Peyer's patch (tissue), 4 donors: Measurements from ENCODE around the gene OPA1. TPM values are rescaled to one million over a fixed set of nuclear protein-coding genes. Genes with fewer than 3 reads are reported as not detected.

Source experiments
- DNase-seq, 3 donors: peaks; one replicate each; pipeline ENCODE4 v3.0.0-alpha.2; 2017 to 2019
- H3K27ac ChIP-seq, 4 donors: fragments of 200-600 bp; sonication (generic); one replicate each; pipeline ENCODE4 v1.5.1; 2016 to 2019
- H3K27me3 ChIP-seq, 2 donors: fragments of 200-600 bp; sonication (generic); one replicate each; pipeline ENCODE4 v1.5.1; 2019
- H3K36me3 ChIP-seq, 3 donors: fragments of 200-600 bp; sonication (generic); one replicate each; pipeline ENCODE4 v1.5.1; 2016 to 2019
- H3K4me1 ChIP-seq, 4 donors: fragments of 200-600 bp; sonication (generic); one replicate each; pipeline ENCODE4 v1.5.1; 2016 to 2019
- H3K4me3 ChIP-seq, 4 donors: fragments of 200-600 bp; sonication (generic); 1 replicate in 3 of 4; 2 replicates in 1 of 4; pipeline ENCODE4 v1.5.1; 2016 to 2019; ENCODE audit warnings: mild to moderate bottlenecking in 1 of 4
- H3K9me3 ChIP-seq, 4 donors: fragments of 200-600 bp; sonication (generic); one replicate each; pipeline ENCODE4 v1.5.1; 2016 to 2019; ENCODE audit warnings: mild to moderate bottlenecking in 1 of 4
- CTCF ChIP-seq, 6 experiments: fragments of 450-650 bp in 4 of 6; fragments of 200-600 bp in 2 of 6; sonication (generic) in 1 of 6; IDR thresholded peaks; one replicate each; pipeline ENCODE4 v1.5.1; 2017 to 2019; ENCODE audit warnings: antibody characterized with exemption in 6 of 6, mild to moderate bottlenecking in 3 of 6, moderate library complexity in 1 of 6
- POLR2A ChIP-seq, 2 donors: fragments of 450-650 bp; IDR thresholded peaks; one replicate each; pipeline ENCODE4 v1.5.1; 2017; ENCODE audit warnings: antibody characterized with exemption in 2 of 2, mild to moderate bottlenecking in 2 of 2, moderate library complexity in 2 of 2
- total RNA-seq, 4 donors: library from RNA; depleted of rRNA; stranded (reverse); fragments of >200 nt; gene quantifications; one replicate each; pipeline ENCODE4 v1.1.0, GENCODE V29; 2016

The OPA1 gene
- total RNA-seq, 4 donors from 2014 or later: 66.9 to 89.1 (median 78.0) TPM

GRCh38 chr3:193701953-193702635 lies 109.1 kb downstream of the OPA1 start:
- DNase-seq: no peak
- no peaks in the 10 kb centered on the region for H3K36me3 ChIP-seq
- no peak for TF ChIP-seq CTCF (IDR thresholded peaks at IDR 0.05)
- TF ChIP-seq POLR2A (IDR thresholded peaks at IDR 0.05): no peak
- H3K27ac ChIP-seq: no peak overlapping the region
- no peak overlapping the region for H3K4me3 ChIP-seq
- no peaks in the 10 kb centered on the region for H3K27me3 ChIP-seq
- no peaks in the 10 kb centered on the region for H3K4me1 ChIP-seq
- H3K9me3 ChIP-seq: no peaks in the 10 kb centered on the region

- H3K27me3 ChIP-seq: no peaks in the 10 kb centered on the region
- H3K9me3 ChIP-seq: no peaks in the 10 kb centered on the region
- no peak overlapping the region for H3K27ac ChIP-seq
- H3K36me3 ChIP-seq: no peaks in the 10 kb centered on the region
- H3K4me3 ChIP-seq: no peak overlapping the region
- no peaks in the 10 kb centered on the region for H3K4me1 ChIP-seq
- TF ChIP-seq POLR2A (IDR thresholded peaks at IDR 0.05) (no peak), CTCF (IDR thresholded peaks at IDR 0.05) (no peak)
- no peak for DNase-seq
These were observed 110.0 kb downstream of the OPA1 start for GRCh38 chr3:193702967-193703366.

- no peak overlapping the region for H3K4me3 ChIP-seq
- no peaks in the 10 kb centered on the region for H3K27me3 ChIP-seq
- no peak for TF ChIP-seq POLR2A (IDR thresholded peaks at IDR 0.05)
- TF ChIP-seq CTCF (IDR thresholded peaks at IDR 0.05): no peak
- no peak overlapping the region for H3K27ac ChIP-seq
- no peaks in the 10 kb centered on the region for H3K36me3 ChIP-seq
- no peaks in the 10 kb centered on the region for H3K4me1 ChIP-seq
- H3K9me3 ChIP-seq: no peaks in the 10 kb centered on the region
- no peak for DNase-seq
These were observed 111.4 kb downstream of the OPA1 start for GRCh38 chr3:193704431-193704830.

GRCh38 chr3:193708270-193708669 lies 115.3 kb downstream of the OPA1 start:
- DNase-seq: no peak
- no peaks in the 10 kb centered on the region for H3K4me1 ChIP-seq
- no peak overlapping the region for H3K4me3 ChIP-seq
- no peaks in the 10 kb centered on the region for H3K27me3 ChIP-seq
- H3K9me3 ChIP-seq: no peaks in the 10 kb centered on the region
- no peak overlapping the region for H3K27ac ChIP-seq
- no peaks in the 10 kb centered on the region for H3K36me3 ChIP-seq
- TF ChIP-seq CTCF (IDR thresholded peaks at IDR 0.05) (no peak), POLR2A (IDR thresholded peaks at IDR 0.05) (no peak)

GRCh38 chr3:193710286-193711165 lies 117.5 kb downstream of the OPA1 start:
- Histone ChIP-seq H3K4me3 (no peak overlapping the region), H3K4me1 (no peaks in the 10 kb centered on the region), H3K27me3 (no peaks in the 10 kb centered on the region), H3K36me3 (no peaks in the 10 kb centered on the region), H3K9me3 (peaks cover 0 to 13% (median 4%) of the 10 kb centered on the region in 4 donors), H3K27ac (no peak overlapping the region)
- DNase-seq: no peak
- TF ChIP-seq CTCF (IDR thresholded peaks at IDR 0.05) (no peak), POLR2A (IDR thresholded peaks at IDR 0.05) (no peak)
